IMR-90 (cell line): ENCODE results near the gene SNTG2. TPM values are rescaled to one million over a fixed set of nuclear protein-coding genes. Genes with fewer than 3 reads are reported as not detected.

ENCODE experiments used
- ATAC-seq: fragments of 200-7000 bp; cut with Tn5 transposase; 2 replicates; pipeline ENCODE4 v1.9.1; 2020; ENCODE audit warnings: low read depth, mild to moderate bottlenecking, moderate library complexity
- BruUV-seq: library from RNA; stranded (reverse); fragments of 400-500 nt; replicated peaks from 2 replicates; lab custom pipeline; 2021; lab: Mats Ljungman, UMichigan
- CTCF ChIA-PET: fragments of 300-600 bp; formaldehyde crosslinking; extraction: SDS; loops from one replicate; lab custom pipeline; 2021; ENCODE audit warnings: antibody characterized with exemption; lab: Yijun Ruan, JAX
- POLR2A ChIA-PET: fragments of 300-600 bp; sonication (Branson Sonifier 250); formaldehyde crosslinking; loops from one replicate; lab custom pipeline; 2022; ENCODE audit warnings: antibody characterized with exemption; ENCODE audit not compliant: unreplicated experiment; lab: Charles Lee
- DNase-seq: peaks from one replicate; pipeline ENCODE4 v3.0.0; 2013
- H2AFZ ChIP-seq: replicated peaks from 2 replicates; pipeline ENCODE3; 2013; ENCODE audit warnings: low read length, mild to moderate bottlenecking; ENCODE audit not compliant: poor library complexity
- H2AK5ac ChIP-seq: 2 replicates; pipeline ENCODE4 v1.6.1; 2013; ENCODE audit warnings: low read depth, low read length, inconsistent platforms
- H2AK9ac ChIP-seq: replicated peaks from 2 replicates; pipeline ENCODE3; 2013; ENCODE audit warnings: mild to moderate bottlenecking, low read depth, low read length, moderate library complexity; ENCODE audit not compliant: poor library complexity
- H2BK120ac ChIP-seq: 2 replicates; pipeline ENCODE4 v1.6.1; 2013; ENCODE audit warnings: low read depth, low read length, inconsistent platforms
- H2BK15ac ChIP-seq: 3 replicates; pipeline ENCODE4 v1.6.1; 2013; ENCODE audit warnings: low read depth, low read length, inconsistent platforms
- H2BK20ac ChIP-seq: 2 replicates; pipeline ENCODE4 v1.6.1; 2013; ENCODE audit warnings: low read depth, mild to moderate bottlenecking, inconsistent platforms, low read length, moderate library complexity
- H2BK5ac ChIP-seq: 2 replicates; pipeline ENCODE4 v1.6.1; 2013; ENCODE audit warnings: mild to moderate bottlenecking, low read depth, low read length, inconsistent platforms; ENCODE audit not compliant: poor library complexity, severe bottlenecking
- H3K14ac ChIP-seq: replicated peaks from 2 replicates; pipeline ENCODE4 v1.6.1; 2013; ENCODE audit warnings: low read depth, low read length, inconsistent platforms
- H3K18ac ChIP-seq: 2 replicates; pipeline ENCODE4 v1.6.1; 2013; ENCODE audit warnings: low read depth, low read length, control low read depth
- H3K23ac ChIP-seq: 2 replicates; pipeline ENCODE4 v1.6.1; 2013; ENCODE audit warnings: low read depth, low read length, inconsistent platforms
- H3K27ac ChIP-seq: 2 replicates; pipeline ENCODE4 v1.5.1; 2013; ENCODE audit warnings: mild to moderate bottlenecking, control low read depth, low read length; ENCODE audit not compliant: insufficient read depth
- H3K27me3 ChIP-seq: 2 replicates; pipeline ENCODE4 v1.6.1; 2013; ENCODE audit warnings: low read length; ENCODE audit not compliant: control insufficient read depth, insufficient read depth
- H3K36me3 ChIP-seq: 2 replicates; pipeline ENCODE4 v1.6.1; 2013; ENCODE audit warnings: low read length, mixed read lengths; ENCODE audit not compliant: control insufficient read depth, insufficient read depth
- H3K4ac ChIP-seq: 2 replicates; pipeline ENCODE4 v1.6.1; 2013; ENCODE audit warnings: low read depth, low read length, inconsistent platforms
- H3K4me1 ChIP-seq: 2 replicates; pipeline ENCODE4 v1.6.1; 2013; ENCODE audit warnings: low read length, mixed read lengths; ENCODE audit not compliant: control insufficient read depth, insufficient read depth
- H3K4me2 ChIP-seq: 2 replicates; pipeline ENCODE4 v1.6.1; 2013; ENCODE audit warnings: low read depth, mild to moderate bottlenecking, control low read depth, low read length, moderate library complexity
- H3K4me3 ChIP-seq: 2 replicates; pipeline ENCODE4 v1.5.1; 2013; ENCODE audit warnings: low read depth, mild to moderate bottlenecking, control low read depth, low read length, moderate library complexity; ENCODE audit not compliant: insufficient read depth
- H3K56ac ChIP-seq: 2 replicates; pipeline ENCODE4 v1.6.1; 2013; ENCODE audit warnings: low read length, inconsistent platforms; ENCODE audit not compliant: insufficient read depth; ENCODE audit errors: extremely low read depth
- H3K79me1 ChIP-seq, 2 experiments: 2 replicates each; pipeline ENCODE4 v1.6.1; 2013; ENCODE audit warnings: low read length in 2 of 2, inconsistent platforms in 1 of 2, low read depth in 1 of 2
- H3K9ac ChIP-seq: 2 replicates; pipeline ENCODE4 v1.6.1; 2013; ENCODE audit warnings: low read depth, low read length, control low read depth
- H3K9me1 ChIP-seq: 2 replicates; pipeline ENCODE4 v1.6.1; 2013; ENCODE audit warnings: low read length, inconsistent platforms; ENCODE audit not compliant: insufficient read depth
- H3K9me3 ChIP-seq: 2 replicates; pipeline ENCODE4 v1.6.1; 2013; ENCODE audit warnings: low read length; ENCODE audit not compliant: control insufficient read depth, insufficient read depth
- H4K20me1 ChIP-seq: 2 replicates; pipeline ENCODE4 v1.6.1; 2013; ENCODE audit warnings: low read length, inconsistent platforms; ENCODE audit not compliant: insufficient read depth
- H4K5ac ChIP-seq: 2 replicates; pipeline ENCODE4 v1.6.1; 2013; ENCODE audit warnings: mild to moderate bottlenecking, low read depth, low read length, control low read depth
- H4K8ac ChIP-seq, 2 experiments: 2 replicates each; pipeline ENCODE4 v1.6.1; 2013; ENCODE audit warnings: low read depth in 2 of 2, low read length in 2 of 2, control low read depth in 1 of 2, inconsistent platforms in 1 of 2
- H4K91ac ChIP-seq: 2 replicates; pipeline ENCODE4 v1.6.1; 2013; ENCODE audit warnings: low read depth, low read length, inconsistent platforms; ENCODE audit not compliant: insufficient read depth
- MAFK ChIP-seq: IDR thresholded peaks from 2 replicates; pipeline ENCODE4 v1.6.1; 2012; ENCODE audit warnings: low read depth, low read length, improper control_type of control experiment
- MAZ ChIP-seq: IDR thresholded peaks from 2 replicates; pipeline ENCODE4 v1.6.1; 2012; ENCODE audit warnings: low read depth, mild to moderate bottlenecking, low read length, improper control_type of control experiment, moderate library complexity, borderline replicate concordance
- WGBS, 2 experiments: methylation state at CpG; one replicate each; pipeline versions ENCODE4 v1.1.5 to v1.1.7; 2013; ENCODE audit warnings: missing lambda C conversion rate in 2 of 2; ENCODE audit not compliant: insufficient read length in 1 of 2; ENCODE audit errors: extremely low coverage in 2 of 2; 5-methylcytosine and 5-hydroxymethylcytosine counted together
- dilution Hi-C: fragments of 300-500 bp; cut with HindIII; formaldehyde crosslinking; loops from one replicate; pipeline ENCODE4 v1.14.3; 2018; ENCODE audit warnings: low sequenced_read_pairs; ENCODE audit not compliant: unreplicated experiment
- in situ Hi-C: fragments of 300-500 bp; cut with MboI; formaldehyde crosslinking; loops from 3 replicates; pipeline ENCODE4 v1.14.3; 2019; ENCODE audit warnings: low sequenced_read_pairs, inconsistent platforms, mixed read lengths
- intact Hi-C: fragments of 100-400 bp; cut with micrococcal nuclease; formaldehyde crosslinking; loops from 2 replicates; pipeline ENCODE4 v1.10.0; 2022
- polyA plus RNA-seq, 3 experiments: library from polyadenylated mRNA; depleted of rRNA; stranded (reverse); fragments of >200 nt; gene quantifications; 2 replicates each; pipeline ENCODE4 v1.2.3, GENCODE V29; 2012; ENCODE audit warnings: low replicate concordance in 1 of 3
- total RNA-seq: library from RNA; depleted of rRNA; stranded (reverse); fragments of >200 nt; gene quantifications from 2 replicates; pipeline ENCODE4 v1.2.3, GENCODE V29; 2012

The SNTG2 gene
- total and polyA plus RNA-seq, 2 of the 4 experiments (the other 2 are of a cell fraction) = under 0.01 to 0.17 TPM

DNA sequence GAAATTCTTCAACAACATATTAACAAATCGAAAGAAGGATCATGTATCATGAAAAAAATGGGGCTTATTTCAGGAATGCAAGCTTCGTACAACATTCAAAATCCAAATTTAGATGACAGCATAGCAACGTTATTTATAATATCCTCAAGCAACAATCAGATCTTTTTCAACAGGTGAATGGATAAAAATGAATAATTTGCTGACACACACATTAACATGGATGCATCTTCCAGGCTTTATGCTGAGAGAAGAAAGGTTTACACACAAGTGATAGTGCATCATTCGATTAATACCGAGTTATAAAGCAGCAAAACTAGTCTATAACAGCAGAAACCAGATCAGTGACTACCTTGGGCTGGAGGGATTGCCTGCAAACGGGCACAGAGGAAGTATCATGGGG lies 253.1 kb downstream of the SNTG2 start:
- H3K14ac ChIP-seq = no peak overlapping the region
- intact Hi-C loops (no loop called here), dilution Hi-C loops (no loop called here), in situ Hi-C loops (no loop called here)
- ChIA-PET CTCF (no interaction called here), POLR2A (no interaction called here)
- H3K9me1 ChIP-seq = no peaks in the 10 kb centered on the region
- no peak overlapping the region for H3K56ac ChIP-seq
- no CpG with 5 or more reads among the region's 6 CpGs for WGBS, 2 experiments
- H2AK5ac ChIP-seq = no peak overlapping the region
- no peak overlapping the region for H2BK20ac ChIP-seq
- H3K27me3 ChIP-seq = no peaks in the 10 kb centered on the region
- no peak overlapping the region for H4K5ac ChIP-seq
- no peak overlapping the region for H4K91ac ChIP-seq
- H3K27ac ChIP-seq = no peak overlapping the region
- no peak overlapping the region for H3K9ac ChIP-seq
- H2BK15ac ChIP-seq = no peak overlapping the region
- H2BK5ac ChIP-seq = no peak overlapping the region
- DNase-seq (no peak), ATAC-seq (no peak)
- H3K79me1 ChIP-seq = no peaks in the 10 kb centered on the region
- BruUV-seq = no TSS peak
- no peak overlapping the region for H4K8ac ChIP-seq
- no peak overlapping the region for H3K4ac ChIP-seq
- H3K4me1 ChIP-seq = no peaks in the 10 kb centered on the region
- H3K4me2 ChIP-seq = no peak overlapping the region
- H3K18ac ChIP-seq = no peak overlapping the region
- H4K20me1 ChIP-seq = no peaks in the 10 kb centered on the region
- H3K23ac ChIP-seq = no peak overlapping the region
- TF ChIP-seq MAZ (no peak), MAFK (0 out of 2 replicates have a peak, but pooled peaks have one; percentile 39)
- H3K4me3 ChIP-seq = no peak overlapping the region
- H2AFZ ChIP-seq = no peak overlapping the region
- H2BK120ac ChIP-seq = no peak overlapping the region
- H3K36me3 ChIP-seq = no peaks in the 10 kb centered on the region
- no peak overlapping the region for H2AK9ac ChIP-seq
- H3K9me3 ChIP-seq = peaks cover 12% of the 10 kb centered on the region; the same call in 1 of the 2 replicates
